HepG2 (cell line): ENCODE measurements around the gene SH2D3A. TPM values are rescaled to one million over a fixed set of nuclear protein-coding genes. Genes with fewer than 3 reads are reported as not detected.
A peak's percentile ranks its signal among the peaks of the same experiment; 100 is the strongest.

ENCODE experiments used
- BRCA1 ChIP-seq: sonication (generic); formaldehyde crosslinking; IDR thresholded peaks from 2 replicates; pipeline ENCODE4 v1.4.0; 2020; ENCODE audit warnings: missing genetic modification reagents
- GATA4 ChIP-seq: sonication (generic); IDR thresholded peaks from 2 replicates; pipeline ENCODE4 v1.6.1; 2016; ENCODE audit warnings: antibody characterized with exemption, low read depth, borderline replicate concordance
- HNRNPL ChIP-seq: fragments of 200-400 bp; formaldehyde crosslinking; IDR thresholded peaks from 2 replicates; pipeline ENCODE4 v1.6.1; 2017; ENCODE audit warnings: mild to moderate bottlenecking, low read depth, low read length
- KDM3A ChIP-seq: IDR thresholded peaks from 2 replicates; pipeline ENCODE4 v1.6.1; 2018; ENCODE audit warnings: low read depth, missing compliant biosample characterization
- LCORL ChIP-seq, 2 experiments: fragments of 450-650 bp in 1 of 2; sonication (generic) in 1 of 2; formaldehyde crosslinking in 1 of 2; IDR thresholded peaks; 2 replicates each; pipeline versions ENCODE4 v1.5.0 to v1.6.1; 2017 to 2020; ENCODE audit warnings: antibody characterized with exemption in 1 of 2, missing genetic modification reagents in 1 of 2
- MAFK ChIP-seq, 2 experiments: IDR thresholded peaks in 1 of 2; conservative IDR thresholded peaks in 1 of 2; 2 replicates each; pipeline ENCODE4 v1.6.1; 2011; ENCODE audit warnings: improper control_type of control experiment in 2 of 2, low read length in 2 of 2
- MEF2D ChIP-seq: sonication (generic); formaldehyde crosslinking; IDR thresholded peaks from 2 replicates; pipeline ENCODE4 v1.5.1; 2020; ENCODE audit warnings: mild to moderate bottlenecking, missing genetic modification reagents
- PHF20 ChIP-seq: sonication (generic); formaldehyde crosslinking; IDR thresholded peaks from 2 replicates; pipeline ENCODE4 v1.5.0; 2020; ENCODE audit warnings: mild to moderate bottlenecking, missing genetic modification reagents
- PHF21A ChIP-seq: sonication (generic); formaldehyde crosslinking; IDR thresholded peaks from 2 replicates; pipeline ENCODE4 v1.5.0; 2020; ENCODE audit warnings: mild to moderate bottlenecking, missing genetic modification reagents
- PRMT3 ChIP-seq: sonication (generic); formaldehyde crosslinking; IDR thresholded peaks from 2 replicates; pipeline ENCODE4 v1.8.1; 2022; ENCODE audit warnings: low read depth, mild to moderate bottlenecking, moderate library complexity, missing genetic modification reagents, borderline replicate concordance
- TAF1 ChIP-seq: sonication (generic); formaldehyde crosslinking; IDR thresholded peaks from 2 replicates; pipeline ENCODE4 v1.4.0; 2020; ENCODE audit warnings: missing genetic modification reagents
- ZBTB20 ChIP-seq: sonication (generic); formaldehyde crosslinking; IDR thresholded peaks from 2 replicates; pipeline ENCODE4 v1.8.1; 2023; ENCODE audit warnings: missing genetic modification reagents, low read depth, mild to moderate bottlenecking, borderline replicate concordance
- ZNF101 ChIP-seq: sonication (generic); formaldehyde crosslinking; IDR thresholded peaks from 2 replicates; pipeline ENCODE4 v1.4.0; 2020; ENCODE audit warnings: mild to moderate bottlenecking, low read depth, missing genetic modification reagents, borderline replicate concordance
- ZNF263 ChIP-seq: sonication (generic); formaldehyde crosslinking; IDR thresholded peaks from 2 replicates; pipeline ENCODE4 v1.4.0; 2020; ENCODE audit warnings: missing genetic modification reagents
- ZNF607 ChIP-seq: sonication (generic); formaldehyde crosslinking; IDR thresholded peaks from 2 replicates; pipeline ENCODE4 v1.5.1; 2020; ENCODE audit warnings: missing genetic modification reagents, mild to moderate bottlenecking, borderline replicate concordance
- ZNF788 ChIP-seq: sonication (generic); formaldehyde crosslinking; IDR thresholded peaks from 2 replicates; pipeline ENCODE4 v1.5.0; 2020; ENCODE audit warnings: mild to moderate bottlenecking, missing genetic modification reagents, borderline replicate concordance
- polyA plus RNA-seq, 8 experiments: library from polyadenylated mRNA; depleted of rRNA in 3 of 8; stranded (reverse) in 7 of 8; unstranded in 1 of 8; fragments of >200 nt; fragmentation: Illumina TruSeq in 4 of 8; extraction: Trizol in 4 of 8; gene quantifications; 2 replicates each; pipeline versions ENCODE4 v1.2.1 to v1.2.3, GENCODE V29; 2011 to 2016; ENCODE audit warnings: low read depth in 4 of 8, missing spikeins in 1 of 8, mixed read lengths in 1 of 8; ENCODE audit not compliant: insufficient read depth in 1 of 8
- total RNA-seq, 5 experiments: library from RNA; depleted of rRNA; stranded (reverse); fragments of >200 nt; fragmentation: Illumina TruSeq; extraction: Trizol; gene quantifications; 2 replicates each; pipeline ENCODE4 v1.2.3, GENCODE V29; 2016; ENCODE audit warnings: low read depth in 1 of 5
- TF ChIP-seq, protein P1 (sequence below): sonication (generic); formaldehyde crosslinking; IDR thresholded peaks from 2 replicates; pipeline ENCODE4 v1.5.0; 2020; ENCODE audit warnings: mild to moderate bottlenecking, missing genetic modification reagents
- TF ChIP-seq, protein P2 (sequence below): sonication (generic); formaldehyde crosslinking; IDR thresholded peaks from 2 replicates; pipeline ENCODE4 v1.5.0; 2020; ENCODE audit warnings: mild to moderate bottlenecking, missing genetic modification reagents
- TF ChIP-seq, protein P3 (sequence below): sonication (generic); formaldehyde crosslinking; IDR thresholded peaks from 2 replicates; pipeline ENCODE4 v1.4.0; 2020; ENCODE audit warnings: missing genetic modification reagents, borderline replicate concordance

SH2D3A gene
- total and polyA plus RNA-seq, 2 of the 13 experiments (the other 11 are each of a cell fraction or from before 2014, with no cell fraction given) = 1.0 to 2.2 TPM

DNA sequence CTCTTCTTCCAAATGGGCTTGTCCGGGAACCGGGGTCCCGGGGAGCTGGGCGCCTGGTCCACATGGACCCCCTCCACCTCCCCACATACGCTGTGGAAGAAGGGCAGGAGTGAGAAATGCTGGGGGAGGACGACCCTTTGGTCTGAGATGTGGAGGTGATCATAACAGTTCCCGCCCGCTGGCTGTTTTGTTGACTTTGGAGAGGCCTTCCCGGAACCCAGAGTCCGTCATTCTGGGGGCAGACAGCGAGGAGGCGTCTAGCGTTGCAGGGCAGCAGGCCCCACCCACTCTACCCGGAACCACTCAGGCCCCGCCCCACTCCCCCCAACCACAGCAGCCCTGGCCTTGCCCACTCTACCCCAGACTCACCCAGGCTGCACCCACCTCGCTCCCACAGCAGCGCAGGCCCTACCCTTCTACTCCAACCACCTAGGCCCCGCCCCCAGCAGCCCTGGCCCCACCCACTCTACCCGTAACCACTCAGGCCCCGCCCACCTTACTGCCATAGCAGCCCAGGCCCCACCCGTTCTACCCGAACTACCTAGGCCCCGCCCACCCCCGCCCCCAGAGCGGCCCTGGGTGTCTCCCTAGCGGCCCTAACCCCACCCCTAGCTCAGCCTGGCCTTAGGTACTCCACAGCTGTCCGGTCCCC, 37.0 kb downstream of the SH2D3A start (continued):
- no peak; the same call in 1 of the 2 replicates for TF ChIP-seq MEF2D (CRISPR knock-in tag)
- no peak for TF ChIP-seq MAFK (conservative IDR thresholded peaks at IDR 0.05 in 1 of 2, IDR thresholded peaks at IDR 0.05 in 1 of 2; ENCODE audit: low read length in 2 of 2)
- TF ChIP-seq ZNF788 (CRISPR knock-in tag) = no peak; the same call in 1 of the 2 replicates
- no peak for TF ChIP-seq BRCA1
- peak; percentile 80 for TF ChIP-seq ZNF263 (CRISPR knock-in tag)
- no peak for TF ChIP-seq ZNF101 (CRISPR knock-in tag)
- peak; percentile 63; the same call in 1 of the 2 replicates for TF ChIP-seq GATA4
- TF ChIP-seq, protein P1, sequence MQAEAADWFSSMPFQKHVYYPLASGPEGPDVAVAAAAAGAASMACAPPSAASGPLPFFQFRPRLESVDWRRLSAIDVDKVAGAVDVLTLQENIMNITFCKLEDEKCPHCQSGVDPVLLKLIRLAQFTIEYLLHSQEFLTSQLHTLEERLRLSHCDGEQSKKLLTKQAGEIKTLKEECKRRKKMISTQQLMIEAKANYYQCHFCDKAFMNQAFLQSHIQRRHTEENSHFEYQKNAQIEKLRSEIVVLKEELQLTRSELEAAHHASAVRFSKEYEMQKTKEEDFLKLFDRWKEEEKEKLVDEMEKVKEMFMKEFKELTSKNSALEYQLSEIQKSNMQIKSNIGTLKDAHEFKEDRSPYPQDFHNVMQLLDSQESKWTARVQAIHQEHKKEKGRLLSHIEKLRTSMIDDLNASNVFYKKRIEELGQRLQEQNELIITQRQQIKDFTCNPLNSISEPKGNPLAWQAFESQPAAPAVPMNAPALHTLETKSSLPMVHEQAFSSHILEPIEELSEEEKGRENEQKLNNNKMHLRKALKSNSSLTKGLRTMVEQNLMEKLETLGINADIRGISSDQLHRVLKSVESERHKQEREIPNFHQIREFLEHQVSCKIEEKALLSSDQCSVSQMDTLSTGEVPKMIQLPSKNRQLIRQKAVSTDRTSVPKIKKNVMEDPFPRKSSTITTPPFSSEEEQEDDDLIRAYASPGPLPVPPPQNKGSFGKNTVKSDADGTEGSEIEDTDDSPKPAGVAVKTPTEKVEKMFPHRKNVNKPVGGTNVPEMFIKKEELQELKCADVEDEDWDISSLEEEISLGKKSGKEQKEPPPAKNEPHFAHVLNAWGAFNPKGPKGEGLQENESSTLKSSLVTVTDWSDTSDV (CRISPR knock-in tag) = no peak
- TF ChIP-seq PRMT3 (CRISPR knock-in tag) = no peak
- no peak for TF ChIP-seq ZNF607 (CRISPR knock-in tag)
- TF ChIP-seq HNRNPL = peak; percentile 87
- no peak for TF ChIP-seq ZBTB20 (CRISPR knock-in tag)
- TF ChIP-seq PHF21A (CRISPR knock-in tag) = peak; percentile 50; the same call in 1 of the 2 replicates
- TF ChIP-seq, protein P2, sequence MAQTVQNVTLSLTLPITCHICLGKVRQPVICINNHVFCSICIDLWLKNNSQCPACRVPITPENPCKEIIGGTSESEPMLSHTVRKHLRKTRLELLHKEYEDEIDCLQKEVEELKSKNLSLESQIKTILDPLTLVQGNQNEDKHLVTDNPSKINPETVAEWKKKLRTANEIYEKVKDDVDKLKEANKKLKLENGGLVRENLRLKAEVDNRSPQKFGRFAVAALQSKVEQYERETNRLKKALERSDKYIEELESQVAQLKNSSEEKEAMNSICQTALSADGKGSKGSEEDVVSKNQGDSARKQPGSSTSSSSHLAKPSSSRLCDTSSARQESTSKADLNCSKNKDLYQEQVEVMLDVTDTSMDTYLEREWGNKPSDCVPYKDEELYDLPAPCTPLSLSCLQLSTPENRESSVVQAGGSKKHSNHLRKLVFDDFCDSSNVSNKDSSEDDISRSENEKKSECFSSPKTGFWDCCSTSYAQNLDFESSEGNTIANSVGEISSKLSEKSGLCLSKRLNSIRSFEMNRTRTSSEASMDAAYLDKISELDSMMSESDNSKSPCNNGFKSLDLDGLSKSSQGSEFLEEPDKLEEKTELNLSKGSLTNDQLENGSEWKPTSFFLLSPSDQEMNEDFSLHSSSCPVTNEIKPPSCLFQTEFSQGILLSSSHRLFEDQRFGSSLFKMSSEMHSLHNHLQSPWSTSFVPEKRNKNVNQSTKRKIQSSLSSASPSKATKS (CRISPR knock-in tag) = no peak
- TF ChIP-seq TAF1 = peak; percentile 55; the same call in 1 of the 2 replicates
- no peak for TF ChIP-seq LCORL (IDR thresholded peaks at IDR 0.05)
- peak; percentile 81; the same call in 1 of the 2 replicates for TF ChIP-seq LCORL (CRISPR knock-in tag; IDR thresholded peaks at IDR 0.05)
- no peak for TF ChIP-seq PHF20
- TF ChIP-seq, protein P3, sequence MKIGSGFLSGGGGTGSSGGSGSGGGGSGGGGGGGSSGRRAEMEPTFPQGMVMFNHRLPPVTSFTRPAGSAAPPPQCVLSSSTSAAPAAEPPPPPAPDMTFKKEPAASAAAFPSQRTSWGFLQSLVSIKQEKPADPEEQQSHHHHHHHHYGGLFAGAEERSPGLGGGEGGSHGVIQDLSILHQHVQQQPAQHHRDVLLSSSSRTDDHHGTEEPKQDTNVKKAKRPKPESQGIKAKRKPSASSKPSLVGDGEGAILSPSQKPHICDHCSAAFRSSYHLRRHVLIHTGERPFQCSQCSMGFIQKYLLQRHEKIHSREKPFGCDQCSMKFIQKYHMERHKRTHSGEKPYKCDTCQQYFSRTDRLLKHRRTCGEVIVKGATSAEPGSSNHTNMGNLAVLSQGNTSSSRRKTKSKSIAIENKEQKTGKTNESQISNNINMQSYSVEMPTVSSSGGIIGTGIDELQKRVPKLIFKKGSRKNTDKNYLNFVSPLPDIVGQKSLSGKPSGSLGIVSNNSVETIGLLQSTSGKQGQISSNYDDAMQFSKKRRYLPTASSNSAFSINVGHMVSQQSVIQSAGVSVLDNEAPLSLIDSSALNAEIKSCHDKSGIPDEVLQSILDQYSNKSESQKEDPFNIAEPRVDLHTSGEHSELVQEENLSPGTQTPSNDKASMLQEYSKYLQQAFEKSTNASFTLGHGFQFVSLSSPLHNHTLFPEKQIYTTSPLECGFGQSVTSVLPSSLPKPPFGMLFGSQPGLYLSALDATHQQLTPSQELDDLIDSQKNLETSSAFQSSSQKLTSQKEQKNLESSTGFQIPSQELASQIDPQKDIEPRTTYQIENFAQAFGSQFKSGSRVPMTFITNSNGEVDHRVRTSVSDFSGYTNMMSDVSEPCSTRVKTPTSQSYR (CRISPR knock-in tag) = peak; percentile 84; the same call in 1 of the 2 replicates
- peak; percentile 61 for TF ChIP-seq KDM3A
